ENCODE results near the gene BCL7B.

DNA sequence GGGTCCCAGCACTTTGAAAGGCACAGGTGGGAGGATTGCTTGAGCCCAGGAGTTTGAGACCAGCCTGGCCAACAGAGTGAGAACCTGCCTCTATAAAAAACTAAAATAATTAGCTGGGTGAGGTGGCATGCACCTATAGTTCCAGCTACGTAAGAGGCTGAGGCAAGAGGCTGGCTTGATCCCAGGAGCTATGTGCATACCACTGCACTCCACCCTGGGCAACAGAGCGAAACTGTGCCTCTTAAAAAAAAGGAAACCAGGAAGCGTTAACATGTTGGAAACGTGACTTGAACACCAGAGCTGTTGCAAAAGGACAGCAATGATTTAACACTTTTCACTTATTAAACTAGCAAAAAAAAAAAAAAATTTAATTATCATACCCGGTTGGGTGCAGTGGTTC lies 48.0 kb downstream of the BCL7B start:
- no peak for TF ChIP-seq EZH2phosphoT487 (IDR thresholded peaks at IDR 0.05; ENCODE audit: unreplicated experiment)
- no peak for TF ChIP-seq EZH2 (IDR thresholded peaks at IDR 0.05; ENCODE audit: low read depth, unreplicated experiment)
- TF ChIP-seq CREB1 (CRISPR knock-in tag; IDR thresholded peaks at IDR 0.05; ENCODE audit: low read depth): no peak
- TF ChIP-seq, protein P1, sequence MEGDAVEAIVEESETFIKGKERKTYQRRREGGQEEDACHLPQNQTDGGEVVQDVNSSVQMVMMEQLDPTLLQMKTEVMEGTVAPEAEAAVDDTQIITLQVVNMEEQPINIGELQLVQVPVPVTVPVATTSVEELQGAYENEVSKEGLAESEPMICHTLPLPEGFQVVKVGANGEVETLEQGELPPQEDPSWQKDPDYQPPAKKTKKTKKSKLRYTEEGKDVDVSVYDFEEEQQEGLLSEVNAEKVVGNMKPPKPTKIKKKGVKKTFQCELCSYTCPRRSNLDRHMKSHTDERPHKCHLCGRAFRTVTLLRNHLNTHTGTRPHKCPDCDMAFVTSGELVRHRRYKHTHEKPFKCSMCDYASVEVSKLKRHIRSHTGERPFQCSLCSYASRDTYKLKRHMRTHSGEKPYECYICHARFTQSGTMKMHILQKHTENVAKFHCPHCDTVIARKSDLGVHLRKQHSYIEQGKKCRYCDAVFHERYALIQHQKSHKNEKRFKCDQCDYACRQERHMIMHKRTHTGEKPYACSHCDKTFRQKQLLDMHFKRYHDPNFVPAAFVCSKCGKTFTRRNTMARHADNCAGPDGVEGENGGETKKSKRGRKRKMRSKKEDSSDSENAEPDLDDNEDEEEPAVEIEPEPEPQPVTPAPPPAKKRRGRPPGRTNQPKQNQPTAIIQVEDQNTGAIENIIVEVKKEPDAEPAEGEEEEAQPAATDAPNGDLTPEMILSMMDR (conservative IDR thresholded peaks at IDR 0.05; ENCODE audit: low read depth in 2 of 2): no peak
- no peak for TF ChIP-seq POLR2AphosphoS5 (IDR thresholded peaks at IDR 0.05; ENCODE audit: low read depth)
- TF ChIP-seq ETS1 (IDR thresholded peaks at IDR 0.05): no peak
- no peak for TF ChIP-seq NANOG (IDR thresholded peaks at IDR 0.05; ENCODE audit: borderline replicate concordance)
- TF ChIP-seq, protein P2, sequence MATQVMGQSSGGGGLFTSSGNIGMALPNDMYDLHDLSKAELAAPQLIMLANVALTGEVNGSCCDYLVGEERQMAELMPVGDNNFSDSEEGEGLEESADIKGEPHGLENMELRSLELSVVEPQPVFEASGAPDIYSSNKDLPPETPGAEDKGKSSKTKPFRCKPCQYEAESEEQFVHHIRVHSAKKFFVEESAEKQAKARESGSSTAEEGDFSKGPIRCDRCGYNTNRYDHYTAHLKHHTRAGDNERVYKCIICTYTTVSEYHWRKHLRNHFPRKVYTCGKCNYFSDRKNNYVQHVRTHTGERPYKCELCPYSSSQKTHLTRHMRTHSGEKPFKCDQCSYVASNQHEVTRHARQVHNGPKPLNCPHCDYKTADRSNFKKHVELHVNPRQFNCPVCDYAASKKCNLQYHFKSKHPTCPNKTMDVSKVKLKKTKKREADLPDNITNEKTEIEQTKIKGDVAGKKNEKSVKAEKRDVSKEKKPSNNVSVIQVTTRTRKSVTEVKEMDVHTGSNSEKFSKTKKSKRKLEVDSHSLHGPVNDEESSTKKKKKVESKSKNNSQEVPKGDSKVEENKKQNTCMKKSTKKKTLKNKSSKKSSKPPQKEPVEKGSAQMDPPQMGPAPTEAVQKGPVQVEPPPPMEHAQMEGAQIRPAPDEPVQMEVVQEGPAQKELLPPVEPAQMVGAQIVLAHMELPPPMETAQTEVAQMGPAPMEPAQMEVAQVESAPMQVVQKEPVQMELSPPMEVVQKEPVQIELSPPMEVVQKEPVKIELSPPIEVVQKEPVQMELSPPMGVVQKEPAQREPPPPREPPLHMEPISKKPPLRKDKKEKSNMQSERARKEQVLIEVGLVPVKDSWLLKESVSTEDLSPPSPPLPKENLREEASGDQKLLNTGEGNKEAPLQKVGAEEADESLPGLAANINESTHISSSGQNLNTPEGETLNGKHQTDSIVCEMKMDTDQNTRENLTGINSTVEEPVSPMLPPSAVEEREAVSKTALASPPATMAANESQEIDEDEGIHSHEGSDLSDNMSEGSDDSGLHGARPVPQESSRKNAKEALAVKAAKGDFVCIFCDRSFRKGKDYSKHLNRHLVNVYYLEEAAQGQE (IDR thresholded peaks at IDR 0.05; ENCODE audit: unreplicated experiment): no peak
- no peak for TF ChIP-seq JUNB (IDR thresholded peaks at IDR 0.05; ENCODE audit: unreplicated experiment)
- no peak for TF ChIP-seq STAT1 (IDR thresholded peaks at IDR 0.05; ENCODE audit: unreplicated experiment)
